CD8-positive, alpha-beta memory T cell (primary cell): ENCODE results near the gene C14orf93. TPM values are rescaled to one million over a fixed set of nuclear protein-coding genes. Genes with fewer than 3 reads are reported as not detected.

ENCODE experiments used
- CTCF ChIA-PET: fragments of 350-600 bp; sonication (Branson Sonifier 250); formaldehyde crosslinking; loops from one replicate; lab custom pipeline; 2021; ENCODE audit warnings: antibody characterized with exemption; lab: Charles Lee
- POLR2A ChIA-PET: fragments of 350-600 bp; sonication (Branson Sonifier 250); formaldehyde crosslinking; loops from one replicate; lab custom pipeline; 2021; ENCODE audit warnings: antibody characterized with exemption; lab: Charles Lee
- DNase-seq, 5 donors: peaks; one replicate each; pipeline versions ENCODE4 v3.0.0 to v3.0.0-alpha.2; 2020 to 2022; ENCODE audit warnings: mixed read lengths in 1 of 5
- H3K27ac ChIP-seq: one replicate; pipeline ENCODE4 v1.7.0; 2013; ENCODE audit warnings: low read depth, mild to moderate bottlenecking, low read length, moderate library complexity
- H3K27me3 ChIP-seq: 2 replicates; pipeline ENCODE4 v1.7.0; 2013; ENCODE audit warnings: low read length, mild to moderate bottlenecking; ENCODE audit not compliant: insufficient read depth, poor library complexity, severe bottlenecking
- H3K36me3 ChIP-seq: 2 replicates; pipeline ENCODE4 v1.7.0; 2013; ENCODE audit warnings: mild to moderate bottlenecking, low read length, moderate library complexity; ENCODE audit not compliant: insufficient read depth
- H3K4me1 ChIP-seq: 2 replicates; pipeline ENCODE4 v1.7.0; 2013; ENCODE audit warnings: mild to moderate bottlenecking, low read length, moderate library complexity; ENCODE audit not compliant: insufficient read depth
- H3K4me3 ChIP-seq: 2 replicates; pipeline ENCODE4 v1.7.0; 2013; ENCODE audit warnings: mild to moderate bottlenecking, low read length
- H3K9me3 ChIP-seq: 2 replicates; pipeline ENCODE4 v1.7.0; 2013; ENCODE audit warnings: mild to moderate bottlenecking, low read length
- H3K27ac Mint-ChIP-seq, 8 donors: one replicate each; pipeline ENCODE4 v1.8.0; 2020 to 2021; ENCODE audit warnings: mixed read lengths in 8 of 8, mild to moderate bottlenecking in 6 of 8, inconsistent platforms in 3 of 8, moderate library complexity in 3 of 8
- H3K27me3 Mint-ChIP-seq, 2 donors: one replicate each; pipeline ENCODE4 v1.8.0; 2020 to 2021; ENCODE audit warnings: mixed read lengths in 2 of 2, mild to moderate bottlenecking in 1 of 2, moderate library complexity in 1 of 2
- H3K36me3 Mint-ChIP-seq, 3 donors: one replicate each; pipeline ENCODE4 v1.8.0; 2020 to 2021; ENCODE audit warnings: mixed read lengths in 3 of 3, inconsistent platforms in 1 of 3, mild to moderate bottlenecking in 1 of 3
- H3K4me1 Mint-ChIP-seq, 3 donors: one replicate each; pipeline ENCODE4 v1.8.0; 2020 to 2021; ENCODE audit warnings: mixed read lengths in 3 of 3, inconsistent platforms in 1 of 3, mild to moderate bottlenecking in 1 of 3
- H3K4me3 Mint-ChIP-seq, 7 donors: one replicate each; pipeline ENCODE4 v1.8.0; 2020 to 2021; ENCODE audit warnings: mixed read lengths in 7 of 7, mild to moderate bottlenecking in 6 of 7, moderate library complexity in 4 of 7, inconsistent platforms in 2 of 7
- H3K9me3 Mint-ChIP-seq, 5 donors: one replicate each; pipeline ENCODE4 v1.8.0; 2020 to 2022; ENCODE audit warnings: mixed read lengths in 5 of 5, mild to moderate bottlenecking in 3 of 5, moderate library complexity in 2 of 5, inconsistent platforms in 1 of 5
- polyA plus RNA-seq: library from polyadenylated mRNA; unstranded; fragments of 300-500 nt; fragmentation: Illumina TruSeq; gene quantifications from one replicate; pipeline ENCODE4 v1.2.3, GENCODE V29; 2021
- total RNA-seq, 2 experiments: library from RNA; stranded (reverse); gene quantifications; one replicate each; pipeline ENCODE4 v1.2.3, GENCODE V29; 2021

The C14orf93 gene
- total and polyA plus RNA-seq, 3 experiments from 2014 or later = 5.8 to 8.3 (median 7.5) TPM

DNA sequence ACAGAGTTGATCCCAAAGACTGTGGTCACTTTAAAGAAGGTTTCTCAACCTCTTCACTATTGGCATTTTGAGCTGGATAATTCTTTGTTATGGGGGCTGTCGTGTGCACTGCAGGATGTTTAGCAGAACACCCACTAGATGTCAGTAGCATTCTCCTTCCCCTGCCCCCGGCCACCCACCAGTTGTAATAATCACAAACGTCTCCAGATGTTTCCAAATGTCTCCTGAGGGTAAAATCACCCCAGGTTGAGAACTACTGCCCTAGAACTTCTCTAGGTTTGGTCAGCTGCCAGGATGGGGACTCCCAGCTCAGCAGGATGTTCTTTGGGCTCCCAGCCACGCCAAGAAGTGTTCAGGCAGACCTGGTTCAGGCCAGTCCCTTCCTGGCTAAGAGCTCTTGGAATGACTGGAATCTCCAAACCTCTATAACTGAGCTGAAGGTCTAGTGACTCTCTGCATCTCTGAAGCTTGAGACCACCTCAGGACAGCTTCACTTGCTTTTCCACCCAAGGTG, 15.1 kb downstream of the C14orf93 start:
- H3K27ac ChIP-seq = no peak overlapping the region
- H3K27me3 ChIP-seq = no peaks in the 10 kb centered on the region
- no peaks in the 10 kb centered on the region for H3K36me3 ChIP-seq
- no peaks in the 10 kb centered on the region for H3K9me3 Mint-ChIP-seq
- no peaks in the 10 kb centered on the region for H3K9me3 ChIP-seq
- H3K4me1 ChIP-seq = no peaks in the 10 kb centered on the region
- no peaks in the 10 kb centered on the region for H3K27me3 Mint-ChIP-seq
- no peak overlapping the region for H3K4me3 ChIP-seq
- ChIA-PET CTCF (interaction anchor here (0.8 to 27.9 kb wide), 21 partner anchors 9 to 192 kb away, joined by 3 to 732 read pairs (median 4); partner anchors contain the start of genes AJUBA, CDH24, PRMT5 and PSMB5), POLR2A (interaction anchor here (0.5 to 1.3 kb wide), 4 partner anchors 8 to 82 kb away, joined by 4 to 5 read pairs (median 4); no protein-coding TSS in a partner anchor)
- H3K27ac Mint-ChIP-seq = peak overlapping the region in 1 of 8 donors; percentile 19
- no peak overlapping the region for H3K4me3 Mint-ChIP-seq
- peaks cover 0 to 5% (median 0%) of the 10 kb centered on the region in 3 donors for H3K4me1 Mint-ChIP-seq
- DNase-seq = peak in 2 of 5 donors; percentile 39 to 51
- peaks cover 0 to 17% (median 2%) of the 10 kb centered on the region in 3 donors for H3K36me3 Mint-ChIP-seq

DNA sequence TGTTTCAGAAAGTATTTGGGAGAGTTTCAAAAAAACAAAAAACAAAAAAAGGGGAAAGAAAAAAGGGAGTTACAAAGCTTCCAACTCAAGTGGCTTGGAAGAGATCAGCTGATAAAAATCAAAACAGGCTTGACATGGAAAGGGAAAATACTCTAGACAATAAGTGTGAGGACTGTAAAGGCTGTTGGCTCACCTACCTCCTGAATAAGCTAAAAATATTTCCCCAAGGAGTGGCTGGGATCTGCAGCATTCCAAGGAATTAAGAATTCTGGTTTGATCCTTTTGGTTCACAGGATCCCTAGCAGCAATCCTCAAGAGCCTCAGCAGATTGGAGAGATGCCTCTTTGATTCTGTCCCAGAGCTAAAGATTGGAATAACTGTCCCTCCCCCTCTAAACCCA, 16.4 kb downstream of the C14orf93 start:
- Histone ChIP-seq H3K36me3 (no peaks in the 10 kb centered on the region), H3K4me3 (no peak overlapping the region), H3K9me3 (no peaks in the 10 kb centered on the region), H3K27ac (no peak overlapping the region), H3K27me3 (no peaks in the 10 kb centered on the region), H3K4me1 (no peaks in the 10 kb centered on the region)
- POLR2A ChIA-PET = no interaction called here
- Mint-ChIP-seq H3K27ac (no peak overlapping the region), H3K4me1 (peaks cover 0 to 5% (median 0%) of the 10 kb centered on the region in 3 donors), H3K4me3 (no peak overlapping the region), H3K9me3 (no peaks in the 10 kb centered on the region), H3K36me3 (peaks cover 0 to 27% (median 2%) of the 10 kb centered on the region in 3 donors), H3K27me3 (no peaks in the 10 kb centered on the region)
- DNase-seq = no peak
- CTCF ChIA-PET = interaction anchor here (0.7 to 27.9 kb wide), 10 partner anchors 8 to 83 kb away, joined by 3 to 732 read pairs (median 4); partner anchors contain the start of genes AJUBA and CDH24

DNA sequence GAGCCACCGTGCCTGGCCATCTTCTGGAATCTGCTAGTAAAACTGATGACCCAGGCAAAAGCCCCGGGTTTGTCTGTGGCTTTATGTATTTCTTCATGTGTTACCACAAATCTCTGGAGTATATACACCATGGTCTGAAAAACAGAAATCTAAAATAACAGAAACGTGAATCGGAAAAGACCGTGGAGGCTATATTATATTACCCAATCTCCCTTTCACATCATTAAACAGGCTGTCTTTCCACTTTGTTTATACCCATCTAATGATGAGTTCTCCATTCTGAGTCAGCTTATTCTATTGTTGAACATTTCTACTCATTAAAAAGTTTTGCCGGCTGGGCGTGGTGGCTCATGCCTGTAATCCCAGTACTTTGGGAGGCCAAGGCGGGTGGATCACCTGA, 18.1 kb downstream of the C14orf93 start:
- H3K9me3 ChIP-seq = no peaks in the 10 kb centered on the region
- no peaks in the 10 kb centered on the region for H3K27me3 ChIP-seq
- no peaks in the 10 kb centered on the region for H3K36me3 ChIP-seq
- H3K4me1 ChIP-seq = no peaks in the 10 kb centered on the region
- H3K4me3 ChIP-seq = no peak overlapping the region
- Mint-ChIP-seq H3K27ac (no peak overlapping the region), H3K4me1 (peaks cover 0 to 5% (median 0%) of the 10 kb centered on the region in 3 donors), H3K27me3 (no peaks in the 10 kb centered on the region), H3K4me3 (no peak overlapping the region), H3K36me3 (peaks cover 0 to 32% (median 2%) of the 10 kb centered on the region in 3 donors), H3K9me3 (no peaks in the 10 kb centered on the region)
- H3K27ac ChIP-seq = no peak overlapping the region
- POLR2A ChIA-PET = no interaction called here
- CTCF ChIA-PET = interaction anchor here (1.0 to 27.9 kb wide), 5 partner anchors 10 to 67 kb away, joined by 3 to 732 read pairs (median 8); partner anchors contain the start of gene CDH24
- DNase-seq = no peak

DNA sequence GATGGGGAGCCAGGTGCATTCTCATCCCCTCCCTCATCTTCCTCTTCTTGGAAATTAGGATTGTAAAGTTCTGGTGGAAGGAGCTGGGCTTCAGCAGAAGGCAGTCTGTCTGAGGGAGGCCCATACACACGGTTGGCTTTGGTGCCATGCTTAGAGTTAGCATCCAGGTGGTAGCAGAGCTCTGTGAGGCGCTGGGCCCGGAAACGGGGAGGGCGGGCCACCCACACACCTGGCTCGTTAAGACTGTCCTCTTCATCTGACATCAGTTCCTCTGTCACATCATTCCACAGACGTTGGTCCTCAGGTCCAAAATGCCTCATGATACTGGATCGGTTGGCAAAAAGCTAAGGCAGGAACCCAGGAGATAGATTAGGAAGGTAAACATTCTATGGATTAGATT, 22.7 kb downstream of the C14orf93 start:
- ChIA-PET CTCF (interaction anchor here (1.1 to 27.9 kb wide), 26 partner anchors 9 to 415 kb away, joined by 3 to 732 read pairs (median 6); partner anchors contain the start of genes ABHD4, ACIN1, C14orf119 and CDH24), POLR2A (interaction anchor here (1.1 to 1.4 kb wide), 3 partner anchors 8 to 71 kb away, joined by 4 to 14 read pairs (median 6); no protein-coding TSS in a partner anchor)
- H3K9me3 Mint-ChIP-seq = no peaks in the 10 kb centered on the region
- no peak overlapping the region for H3K4me3 Mint-ChIP-seq
- no peaks in the 10 kb centered on the region for H3K27me3 Mint-ChIP-seq
- DNase-seq = no peak
- no peak overlapping the region for H3K27ac Mint-ChIP-seq
- Histone ChIP-seq H3K36me3 (no peaks in the 10 kb centered on the region), H3K4me3 (no peak overlapping the region), H3K27me3 (no peaks in the 10 kb centered on the region), H3K9me3 (no peaks in the 10 kb centered on the region), H3K27ac (no peak overlapping the region), H3K4me1 (peaks cover 6% of the 10 kb centered on the region)
- no peaks in the 10 kb centered on the region for H3K4me1 Mint-ChIP-seq
- H3K36me3 Mint-ChIP-seq = peaks cover 0 to 26% (median 0%) of the 10 kb centered on the region in 3 donors

DNA sequence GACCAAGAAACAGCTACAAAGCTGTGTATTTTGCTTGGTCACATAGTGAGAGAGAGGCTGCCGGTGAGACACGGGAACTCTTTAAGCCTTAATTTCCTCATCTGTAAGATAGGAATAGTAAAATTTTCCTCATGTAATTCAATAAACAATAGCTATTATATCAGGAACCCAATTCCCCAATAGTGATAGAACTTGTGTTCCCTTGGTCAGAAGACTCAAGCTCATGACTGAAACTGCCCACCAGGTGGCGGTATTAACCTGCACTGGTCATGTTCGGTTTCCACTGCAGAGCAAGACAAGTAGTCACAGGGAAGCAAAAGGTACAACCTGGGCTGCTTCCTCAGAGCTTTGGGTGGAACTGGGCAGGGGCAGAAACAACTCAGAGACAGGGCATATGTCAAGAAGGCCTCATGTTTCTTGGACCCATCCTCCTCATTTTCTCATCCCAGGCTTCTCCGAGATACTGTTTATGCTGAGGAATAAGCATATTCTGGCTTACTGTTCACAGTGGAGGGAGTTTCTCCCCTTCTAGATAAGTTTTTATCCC, 23.4 kb downstream of the C14orf93 start:
- Histone ChIP-seq H3K4me3 (no peak overlapping the region), H3K9me3 (no peaks in the 10 kb centered on the region), H3K27ac (no peak overlapping the region), H3K36me3 (no peaks in the 10 kb centered on the region), H3K27me3 (no peaks in the 10 kb centered on the region), H3K4me1 (peaks cover 7% of the 10 kb centered on the region)
- ChIA-PET POLR2A (interaction anchor here (1.1 to 1.4 kb wide), 3 partner anchors 8 to 71 kb away, joined by 4 to 14 read pairs (median 6); no protein-coding TSS in a partner anchor), CTCF (interaction anchor here (0.6 to 27.9 kb wide), 46 partner anchors 10 to 416 kb away, joined by 3 to 732 read pairs (median 4); partner anchors contain the start of genes ABHD4, ACIN1, C14orf119 and CDH24)
- Mint-ChIP-seq H3K27me3 (no peaks in the 10 kb centered on the region), H3K4me1 (no peaks in the 10 kb centered on the region), H3K9me3 (no peaks in the 10 kb centered on the region), H3K4me3 (peak overlapping the region in 1 of 7 donors; percentile 60), H3K27ac (peak overlapping the region in 2 of 8 donors; percentile 12 to 29), H3K36me3 (peaks cover 0 to 24% (median 0%) of the 10 kb centered on the region in 3 donors)
- peak; percentile 75 to 89 (median 79) for DNase-seq

DNA sequence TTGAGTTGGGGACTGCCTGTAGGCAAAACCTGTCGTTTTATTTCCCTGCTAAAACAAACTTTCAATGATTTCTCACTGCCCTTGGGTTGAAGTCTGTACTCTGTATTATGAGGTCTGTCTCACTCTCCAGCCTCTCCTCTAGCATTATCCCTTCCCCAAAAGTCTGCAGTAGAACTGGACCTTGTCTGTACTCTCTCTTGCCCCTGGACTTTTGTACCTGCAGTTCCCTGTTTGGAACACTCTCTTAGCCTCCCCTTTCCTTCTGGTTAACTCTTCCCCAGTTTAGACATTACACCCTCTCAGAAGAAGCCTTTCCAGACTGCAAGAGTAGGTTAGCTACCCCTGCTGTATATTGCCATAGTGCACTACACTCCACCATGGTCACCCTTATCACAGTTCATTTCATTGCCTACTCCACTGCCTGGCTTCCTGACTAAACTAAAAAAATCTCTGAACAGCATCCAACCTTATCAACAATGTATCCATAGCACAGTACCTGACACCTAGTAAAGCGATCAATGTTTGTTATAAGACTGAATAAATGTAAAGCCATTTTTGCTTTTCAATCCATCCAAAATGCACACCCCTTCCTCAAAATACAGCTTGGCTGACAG, 23.9 kb downstream of the C14orf93 start:
- H3K9me3 Mint-ChIP-seq = no peaks in the 10 kb centered on the region
- peaks cover 0 to 24% (median 0%) of the 10 kb centered on the region in 3 donors for H3K36me3 Mint-ChIP-seq
- peak overlapping the region in 1 of 8 donors; percentile 12 for H3K27ac Mint-ChIP-seq
- H3K9me3 ChIP-seq = no peaks in the 10 kb centered on the region
- peaks cover 0 to under 1% of the 10 kb centered on the region in 2 donors for H3K27me3 Mint-ChIP-seq
- H3K36me3 ChIP-seq = no peaks in the 10 kb centered on the region
- ChIA-PET CTCF (interaction anchor here (0.6 to 27.9 kb wide), 45 partner anchors 9 to 416 kb away, joined by 3 to 732 read pairs (median 4); partner anchors contain the start of genes ABHD4, ACIN1, C14orf119 and CDH24), POLR2A (interaction anchor here (1.1 to 1.4 kb wide), 3 partner anchors 9 to 72 kb away, joined by 4 to 14 read pairs (median 6); no protein-coding TSS in a partner anchor)
- no peak for DNase-seq
- H3K27me3 ChIP-seq = no peaks in the 10 kb centered on the region
- H3K27ac ChIP-seq = no peak overlapping the region
- peaks cover 13% of the 10 kb centered on the region for H3K4me1 ChIP-seq
- no peak overlapping the region for H3K4me3 ChIP-seq
- no peaks in the 10 kb centered on the region for H3K4me1 Mint-ChIP-seq
- peak overlapping the region in 2 of 7 donors; percentile 40 to 60 for H3K4me3 Mint-ChIP-seq

DNA sequence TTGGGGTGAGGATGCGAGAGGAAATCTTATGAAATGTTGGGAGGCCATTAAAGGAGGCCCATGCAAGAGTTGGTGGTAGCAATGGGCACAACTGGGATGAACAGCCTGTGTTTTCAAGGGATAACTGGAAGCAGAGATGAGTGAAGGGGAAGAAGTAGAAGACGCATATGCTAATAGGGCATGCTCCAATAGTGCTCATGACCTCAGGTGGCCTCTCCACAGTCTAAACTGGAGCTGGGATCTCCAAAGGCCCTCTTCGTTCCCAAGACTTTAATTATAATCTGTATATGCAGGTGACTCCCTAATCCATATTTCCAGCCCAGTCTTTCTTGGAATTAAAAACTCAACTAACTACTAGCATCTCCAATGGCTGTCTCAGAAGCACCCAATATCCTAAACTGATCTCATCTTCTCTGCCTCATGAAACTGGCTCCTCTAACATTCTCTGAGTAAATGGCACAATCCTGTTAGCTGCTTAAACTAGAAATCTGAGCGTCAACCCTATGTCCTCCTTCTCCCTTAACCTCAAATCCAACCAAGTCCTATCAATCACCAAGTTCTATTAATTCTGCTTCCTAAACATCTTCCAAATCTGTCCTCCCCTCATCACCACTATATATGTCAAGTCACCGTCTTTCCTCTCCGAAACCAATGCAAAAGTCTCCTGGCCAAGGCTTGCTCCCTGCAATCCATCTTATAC, 24.8 kb downstream of the C14orf93 start:
- H3K27ac Mint-ChIP-seq = peak overlapping the region in 1 of 8 donors; percentile 3
- peaks cover 1 to 4% (median 2%) of the 10 kb centered on the region in 3 donors for H3K4me1 Mint-ChIP-seq
- Histone ChIP-seq H3K36me3 (no peaks in the 10 kb centered on the region), H3K4me3 (no peak overlapping the region), H3K9me3 (no peaks in the 10 kb centered on the region), H3K27ac (no peak overlapping the region), H3K27me3 (no peaks in the 10 kb centered on the region), H3K4me1 (peaks cover 18% of the 10 kb centered on the region)
- DNase-seq = no peak
- ChIA-PET POLR2A (no interaction called here), CTCF (interaction anchor here (1.0 to 27.9 kb wide), 16 partner anchors 8 to 400 kb away, joined by 3 to 732 read pairs (median 12); partner anchors contain the start of genes ACIN1, C14orf119, CDH24 and PRMT5)
- H3K27me3 Mint-ChIP-seq = peaks cover 0 to 7% of the 10 kb centered on the region in 2 donors
- H3K4me3 Mint-ChIP-seq = no peak overlapping the region
- no peaks in the 10 kb centered on the region for H3K9me3 Mint-ChIP-seq
- peaks cover 0 to 23% (median 0%) of the 10 kb centered on the region in 3 donors for H3K36me3 Mint-ChIP-seq
